Measurements from ENCODE around the gene PHLPP2.

Gene PHLPP2

GRCh38 chr16:71669926-71670536 is 54.5 kb downstream of the PHLPP2 start:
- H3K4me3 ChIP-seq (ENCODE audit: low read depth, low read length): no peak overlapping the region

GRCh38 chr16:71666928-71667707 is 57.4 kb downstream of the PHLPP2 start:
- no peak overlapping the region for H3K4me3 ChIP-seq (ENCODE audit: low read depth, low read length)

- H3K4me3 ChIP-seq (ENCODE audit: low read depth, low read length): no peak overlapping the region
These were observed 58.2 kb downstream of the PHLPP2 start for GRCh38 chr16:71666264-71666663.

GRCh38 chr16:71659471-71659870 is 65.0 kb downstream of the PHLPP2 start:
- H3K4me3 ChIP-seq (ENCODE audit: low read depth, low read length): no peak overlapping the region

- no peak overlapping the region for H3K4me3 ChIP-seq (ENCODE audit: low read depth, low read length)
These were observed 65.7 kb downstream of the PHLPP2 start for GRCh38 chr16:71658771-71659170.

GRCh38 chr16:71649704-71650103 is 74.8 kb downstream of the PHLPP2 start:
- no peak overlapping the region for H3K4me3 ChIP-seq (ENCODE audit: low read depth, low read length)

- no peak overlapping the region for H3K4me3 ChIP-seq (ENCODE audit: low read depth, low read length)
These were observed 75.6 kb downstream of the PHLPP2 start for GRCh38 chr16:71648921-71649320.

GRCh38 chr16:71648162-71648561 is 76.3 kb downstream of the PHLPP2 start:
- no peak overlapping the region for H3K4me3 ChIP-seq (ENCODE audit: low read depth, low read length)

- no peak overlapping the region for H3K4me3 ChIP-seq (ENCODE audit: low read depth, low read length)
These were observed 77.1 kb downstream of the PHLPP2 start for GRCh38 chr16:71647391-71647790.

- H3K4me3 ChIP-seq (ENCODE audit: low read depth, low read length): no peak overlapping the region
These were observed 79.1 kb downstream of the PHLPP2 start for GRCh38 chr16:71645450-71645849.

GRCh38 chr16:71637398-71637797 is 87.1 kb downstream of the PHLPP2 start:
- H3K4me3 ChIP-seq (ENCODE audit: low read depth, low read length): no peak overlapping the region

GRCh38 chr16:71635632-71636031 is 88.9 kb downstream of the PHLPP2 start:
- H3K4me3 ChIP-seq (ENCODE audit: low read depth, low read length): no peak overlapping the region

- no peak overlapping the region for H3K4me3 ChIP-seq (ENCODE audit: low read depth, low read length)
These were observed 92.7 kb downstream of the PHLPP2 start for GRCh38 chr16:71631776-71632175.

- no peak overlapping the region for H3K4me3 ChIP-seq (ENCODE audit: low read depth, low read length)
These were observed 93.7 kb downstream of the PHLPP2 start for GRCh38 chr16:71630808-71631207.

- no peak overlapping the region for H3K4me3 ChIP-seq (ENCODE audit: low read depth, low read length)
These were observed 95.1 kb downstream of the PHLPP2 start for GRCh38 chr16:71629278-71630016.

GRCh38 chr16:71628810-71629209 is 95.7 kb downstream of the PHLPP2 start:
- no peak overlapping the region for H3K4me3 ChIP-seq (ENCODE audit: low read depth, low read length)

GRCh38 chr16:71627731-71628181 is 96.7 kb downstream of the PHLPP2 start:
- no peak overlapping the region for H3K4me3 ChIP-seq (ENCODE audit: low read depth, low read length)

- H3K4me3 ChIP-seq (ENCODE audit: low read depth, low read length): peak overlapping the region; percentile 78
These were observed 97.7 kb downstream of the PHLPP2 start for GRCh38 chr16:71626858-71627213.

- peak within 1 kb of the TSS; percentile 78 for H3K4me3 ChIP-seq (ENCODE audit: low read depth, low read length)
These were observed 98.3 kb downstream of the PHLPP2 start, which contains the start of gene MARVELD3 for GRCh38 chr16:71626018-71626857. MARVELD3 (plus strand) TSS chr16:71626184; CDS start chr16:71626230, 46 bp downstream.

GRCh38 chr16:71625113-71625850 is 99.2 kb downstream of the PHLPP2 start:
- H3K4me3 ChIP-seq (ENCODE audit: low read depth, low read length): peak overlapping the region; percentile 30
